BE2C (cell line): ENCODE data around the gene CACUL1.
"Not testable (repeated sequence)": the region's sequence is repeated elsewhere in the genome, so short reads cannot be mapped to it uniquely, and the experiment has no call there.

Experiments
- DNase-seq: peaks from one replicate; pipeline ENCODE4 v3.0.0-alpha.2; 2020
- H3K27me3 ChIP-seq: fragments of 250-450 bp; sonication (Bioruptor Pico); 2 replicates; pipeline ENCODE4 v1.5.1; 2020; ENCODE audit warnings: mild to moderate bottlenecking
- H3K36me3 ChIP-seq: fragments of 250-450 bp; sonication (Bioruptor Pico); 2 replicates; pipeline ENCODE4 v1.5.1; 2020; ENCODE audit warnings: mild to moderate bottlenecking
- H3K4me1 ChIP-seq: fragments of 250-450 bp; sonication (Bioruptor Pico); 2 replicates; pipeline ENCODE4 v1.5.1; 2020
- H3K4me3 ChIP-seq: 2 replicates; pipeline ENCODE4 v1.5.1; 2011; ENCODE audit warnings: low read depth, low read length
- H3K9me3 ChIP-seq: fragments of 250-450 bp; sonication (Bioruptor Pico); 2 replicates; pipeline ENCODE4 v1.5.1; 2020
- TF ChIP-seq, protein P1 (sequence below): IDR thresholded peaks from 2 replicates; pipeline ENCODE4 v1.5.1; 2012; ENCODE audit warnings: mild to moderate bottlenecking, low read depth, low read length

Gene CACUL1

GRCh38 chr10:118680197-118680596 lies 74.6 kb downstream of the CACUL1 start:
- Histone ChIP-seq H3K27me3 (no peaks in the 10 kb centered on the region), H3K36me3 (peaks cover 16% of the 10 kb centered on the region), H3K4me1 (peaks cover 16% of the 10 kb centered on the region), H3K4me3 (no peak overlapping the region), H3K9me3 (no peaks in the 10 kb centered on the region)
- TF ChIP-seq, protein P1, sequence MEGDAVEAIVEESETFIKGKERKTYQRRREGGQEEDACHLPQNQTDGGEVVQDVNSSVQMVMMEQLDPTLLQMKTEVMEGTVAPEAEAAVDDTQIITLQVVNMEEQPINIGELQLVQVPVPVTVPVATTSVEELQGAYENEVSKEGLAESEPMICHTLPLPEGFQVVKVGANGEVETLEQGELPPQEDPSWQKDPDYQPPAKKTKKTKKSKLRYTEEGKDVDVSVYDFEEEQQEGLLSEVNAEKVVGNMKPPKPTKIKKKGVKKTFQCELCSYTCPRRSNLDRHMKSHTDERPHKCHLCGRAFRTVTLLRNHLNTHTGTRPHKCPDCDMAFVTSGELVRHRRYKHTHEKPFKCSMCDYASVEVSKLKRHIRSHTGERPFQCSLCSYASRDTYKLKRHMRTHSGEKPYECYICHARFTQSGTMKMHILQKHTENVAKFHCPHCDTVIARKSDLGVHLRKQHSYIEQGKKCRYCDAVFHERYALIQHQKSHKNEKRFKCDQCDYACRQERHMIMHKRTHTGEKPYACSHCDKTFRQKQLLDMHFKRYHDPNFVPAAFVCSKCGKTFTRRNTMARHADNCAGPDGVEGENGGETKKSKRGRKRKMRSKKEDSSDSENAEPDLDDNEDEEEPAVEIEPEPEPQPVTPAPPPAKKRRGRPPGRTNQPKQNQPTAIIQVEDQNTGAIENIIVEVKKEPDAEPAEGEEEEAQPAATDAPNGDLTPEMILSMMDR, result no peak
- DNase-seq, result no peak

DNA sequence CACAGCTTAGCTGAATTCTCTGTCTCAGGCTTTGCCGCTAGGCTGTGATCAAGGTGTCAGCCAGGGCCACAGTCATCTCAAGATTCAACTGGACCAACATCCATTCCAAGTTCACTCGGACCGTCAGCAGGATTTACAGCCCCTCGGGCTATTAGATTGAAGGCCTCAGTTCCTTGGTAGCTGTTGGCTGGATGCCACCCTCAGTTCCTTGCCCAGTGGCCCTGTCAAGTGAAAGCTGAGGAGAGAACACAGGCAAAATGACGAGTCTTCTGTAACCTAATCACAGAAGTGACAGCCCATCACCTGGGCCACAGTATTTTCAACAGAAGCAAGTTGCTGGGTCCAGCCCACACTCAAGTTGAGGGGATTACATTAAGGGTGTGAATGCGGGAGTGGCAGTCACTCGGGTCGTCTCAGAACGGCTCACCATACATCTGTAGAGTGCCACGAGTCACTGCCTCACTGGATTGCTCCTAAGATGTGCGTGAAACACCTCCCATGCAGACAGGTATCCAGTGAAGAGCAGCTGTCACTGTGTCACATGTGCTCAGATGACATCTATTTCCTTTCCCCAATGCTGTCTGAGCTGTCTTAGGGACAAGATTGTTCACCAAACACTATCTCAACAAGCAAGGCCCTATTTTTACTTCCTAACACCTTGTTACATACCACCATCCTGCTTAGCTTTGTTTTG lies 80.4 kb downstream of the CACUL1 start:
- Histone ChIP-seq H3K27me3 (no peaks in the 10 kb centered on the region), H3K4me1 (peaks cover 37% of the 10 kb centered on the region), H3K4me3 (no peak overlapping the region), H3K9me3 (no peaks in the 10 kb centered on the region), H3K36me3 (peaks cover 6% of the 10 kb centered on the region)
- TF ChIP-seq, protein P1, result no peak
- DNase-seq, result no peak

DNA sequence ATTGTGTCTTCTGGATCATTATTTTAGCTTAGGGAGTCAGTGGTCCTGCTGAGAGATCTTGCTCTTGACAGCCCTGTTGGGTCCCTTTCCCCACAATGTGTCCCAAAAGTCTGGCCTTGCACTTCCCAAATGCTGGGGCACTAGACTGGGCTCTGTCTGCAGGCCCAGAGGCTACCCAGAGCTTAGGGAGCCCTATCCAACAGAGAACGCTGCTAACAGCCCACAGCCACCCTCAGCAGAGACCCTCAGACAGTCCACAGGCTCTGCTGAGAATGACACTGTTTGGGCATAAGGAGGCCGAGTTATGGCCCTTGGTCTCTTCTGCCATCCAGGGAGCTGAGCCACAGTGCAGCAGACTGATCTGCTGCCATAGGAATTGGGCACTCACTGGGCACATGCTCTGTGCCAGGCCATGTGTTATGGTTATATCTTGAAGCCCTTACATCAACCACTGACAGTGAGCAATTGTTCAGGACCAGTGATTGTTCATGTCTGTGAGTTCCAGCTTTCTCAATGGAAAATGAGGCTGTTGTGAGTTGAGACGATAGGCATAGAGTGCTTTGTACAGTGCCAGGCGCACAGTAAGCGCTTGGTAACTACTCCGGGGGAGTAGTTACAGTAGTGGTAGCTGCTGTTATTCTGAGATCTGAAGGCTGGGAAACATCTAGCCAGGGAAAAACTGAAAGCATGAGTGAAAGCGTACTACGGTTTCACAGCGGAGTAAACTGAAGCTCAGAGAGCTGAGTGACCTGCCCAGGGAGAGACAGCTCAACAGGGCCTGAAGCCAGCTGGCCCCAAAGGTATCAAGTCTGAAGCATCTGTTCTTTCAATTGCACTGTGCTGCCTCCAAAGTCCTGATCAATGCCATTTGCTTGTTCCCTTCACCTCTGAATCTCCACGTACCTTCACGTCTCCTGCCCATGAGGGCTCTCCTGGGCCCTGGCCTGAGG lies 81.7 kb downstream of the CACUL1 start:
- DNase-seq, result no peak
- Histone ChIP-seq H3K4me3 (no peak overlapping the region), H3K27me3 (no peaks in the 10 kb centered on the region), H3K36me3 (peaks cover 6% of the 10 kb centered on the region), H3K4me1 (peaks cover 41% of the 10 kb centered on the region), H3K9me3 (no peaks in the 10 kb centered on the region)
- TF ChIP-seq, protein P1, result no peak

GRCh38 chr10:118672153-118672552 lies 82.6 kb downstream of the CACUL1 start:
- DNase-seq, result no peak
- Histone ChIP-seq H3K4me1 (peaks cover 37% of the 10 kb centered on the region), H3K27me3 (no peaks in the 10 kb centered on the region), H3K36me3 (peaks cover 6% of the 10 kb centered on the region), H3K4me3 (no peak overlapping the region), H3K9me3 (no peaks in the 10 kb centered on the region)
- TF ChIP-seq, protein P1, result no peak

DNA sequence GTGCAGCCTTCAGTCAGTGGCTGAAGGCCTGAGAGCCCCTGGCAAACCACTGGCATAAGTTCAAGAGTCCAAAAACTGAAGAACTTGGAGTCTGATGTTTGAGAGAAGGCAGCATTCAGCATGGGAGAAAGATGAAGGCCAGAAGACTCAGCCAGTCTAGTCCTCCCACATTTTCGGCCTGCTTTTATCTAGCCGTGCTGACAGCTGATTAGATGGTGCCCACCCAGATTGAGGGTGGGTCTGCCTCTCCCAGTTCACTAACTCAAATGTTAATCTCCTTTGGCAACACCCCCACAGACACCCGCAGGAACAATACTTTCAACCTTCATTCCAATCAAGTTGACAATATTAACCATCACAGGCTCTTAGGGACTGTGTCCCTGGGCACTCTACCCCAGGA lies 83.5 kb downstream of the CACUL1 start:
- DNase-seq, H3K9me3 ChIP-seq: not testable (repeated sequence)
- peaks cover 35% of the 10 kb centered on the region for H3K4me1 ChIP-seq

GRCh38 chr10:118670472-118671124 lies 84.2 kb downstream of the CACUL1 start:
- Histone ChIP-seq H3K9me3 (no peaks in the 10 kb centered on the region), H3K4me1 (peaks cover 35% of the 10 kb centered on the region), H3K4me3 (no peak overlapping the region), H3K36me3 (peaks cover 6% of the 10 kb centered on the region), H3K27me3 (no peaks in the 10 kb centered on the region)
- DNase-seq, result no peak
- TF ChIP-seq, protein P1, result no peak

More for the DNA sequence above, 83.5 kb downstream of the CACUL1 start:
- not testable (repeated sequence) for H3K4me3 ChIP-seq, H3K27me3 ChIP-seq, H3K36me3 ChIP-seq
